GM06990 (cell line): ENCODE results near the gene CAPN9.

Experiments used
- DNase-seq: peaks from one replicate; pipeline ENCODE4 v3.0.0-alpha.2; 2011; ENCODE audit not compliant: insufficient read length; ENCODE audit errors: extremely low read depth
- H3K27me3 ChIP-seq: replicated peaks from 2 replicates; pipeline ENCODE4 v1.6.0; 2011; ENCODE audit warnings: low read length; ENCODE audit not compliant: control insufficient read depth, insufficient read depth
- H3K36me3 ChIP-seq: 2 replicates; pipeline ENCODE4 v1.5.1; 2011; ENCODE audit warnings: low read length; ENCODE audit not compliant: control insufficient read depth, insufficient read depth
- H3K4me3 ChIP-seq: replicated peaks from 2 replicates; pipeline ENCODE4 v1.5.1; 2011; ENCODE audit warnings: low read depth, mild to moderate bottlenecking, control low read depth, low read length
- CTCF ChIP-seq: IDR thresholded peaks from 2 replicates; pipeline ENCODE4 v1.5.1; 2011; ENCODE audit warnings: low read length, control low read depth, mild to moderate bottlenecking, inconsistent platforms; ENCODE audit not compliant: insufficient read depth, poor library complexity, severe bottlenecking

CAPN9 gene

GRCh38 chr1:230794431-230794830 lies 47.2 kb downstream of the CAPN9 start:
- no peak for TF ChIP-seq CTCF
- no peak for DNase-seq
- no peaks in the 10 kb centered on the region for H3K36me3 ChIP-seq

GRCh38 chr1:230794871-230795605 lies 47.9 kb downstream of the CAPN9 start:
- TF ChIP-seq CTCF = no peak
- Histone ChIP-seq H3K36me3 (no peaks in the 10 kb centered on the region), H3K4me3 (no peak overlapping the region), H3K27me3 (no peaks in the 10 kb centered on the region; the same call in 1 of the 2 replicates)
- no peak for DNase-seq

More at GRCh38 chr1:230794431-230794830, 47.2 kb downstream of the CAPN9 start:
- Histone ChIP-seq H3K4me3 (no peak overlapping the region), H3K27me3 (no peaks in the 10 kb centered on the region; the same call in 1 of the 2 replicates)

DNA sequence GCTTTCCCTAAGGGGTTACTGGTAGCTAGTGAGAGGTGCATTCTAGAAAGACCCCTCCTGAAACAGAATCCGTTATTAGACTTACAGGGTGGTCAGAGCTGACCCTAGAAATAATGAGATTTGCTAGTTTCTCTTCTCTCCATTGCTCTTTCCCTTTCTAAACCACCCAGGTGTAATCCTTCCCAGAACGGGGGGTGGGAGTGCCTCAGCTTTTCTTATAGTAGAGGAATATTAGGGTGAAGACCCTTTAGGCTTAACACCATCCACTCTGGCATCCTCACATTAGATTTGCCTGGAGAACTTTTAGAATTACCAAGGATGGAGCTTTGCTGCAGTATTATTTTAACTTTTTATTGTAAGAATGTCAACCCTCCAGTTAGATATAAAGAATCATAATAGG lies 49.4 kb downstream of the CAPN9 start:
- DNase-seq = no peak
- TF ChIP-seq CTCF = no peak
- Histone ChIP-seq H3K27me3 (no peaks in the 10 kb centered on the region; the same call in 1 of the 2 replicates), H3K36me3 (no peaks in the 10 kb centered on the region), H3K4me3 (no peak overlapping the region)

DNA sequence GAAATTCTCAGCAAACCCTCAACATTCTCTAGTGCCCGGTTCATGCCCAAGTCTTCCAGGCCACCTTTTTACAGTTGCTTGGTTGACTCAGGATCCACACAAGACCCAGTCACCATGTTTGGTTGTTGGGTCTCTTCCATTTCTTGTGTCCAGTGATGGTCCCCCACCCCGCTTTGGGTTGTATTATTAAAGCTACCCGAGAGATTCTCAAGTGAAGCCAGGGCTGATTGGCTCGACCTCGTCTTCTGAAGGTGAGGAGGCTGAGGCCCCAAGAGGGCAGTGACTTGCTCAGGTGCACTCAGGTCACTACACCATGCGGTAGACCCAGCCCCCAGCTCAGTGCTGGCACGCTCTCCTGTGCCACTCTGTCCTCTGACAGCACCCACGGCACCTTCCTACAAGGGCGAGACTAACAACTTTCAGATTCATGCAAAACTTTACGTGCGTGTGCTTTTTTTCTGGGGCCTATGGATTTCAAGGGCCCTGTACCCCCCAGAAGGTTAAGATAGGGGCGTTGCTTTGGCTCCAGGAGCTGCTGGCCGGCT lies 50.3 kb downstream of the CAPN9 start:
- no peak for TF ChIP-seq CTCF
- no peak overlapping the region for H3K4me3 ChIP-seq
- no peak for DNase-seq
- no peaks in the 10 kb centered on the region for H3K27me3 ChIP-seq
- no peaks in the 10 kb centered on the region for H3K36me3 ChIP-seq

DNA sequence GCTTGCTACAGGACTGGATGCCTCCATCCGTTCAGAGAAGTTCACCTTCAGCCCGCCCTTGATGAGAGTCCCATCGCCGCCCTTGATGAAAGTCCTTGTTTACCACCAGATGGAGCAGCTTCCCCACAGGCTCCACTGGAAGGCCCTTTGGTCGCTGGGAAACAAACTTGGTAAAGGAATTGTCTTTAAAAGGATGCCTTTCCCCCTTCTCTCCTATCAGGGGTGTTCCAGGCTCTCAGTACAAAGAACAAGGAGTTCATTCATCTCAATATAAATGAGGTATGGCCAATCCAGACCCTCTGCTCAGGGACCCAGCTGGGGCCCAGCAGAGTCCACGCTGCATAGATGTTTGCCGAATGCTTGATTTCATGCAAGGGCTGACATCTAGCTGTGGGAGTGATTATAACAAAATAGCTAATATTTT lies 50.8 kb downstream of the CAPN9 start:
- Histone ChIP-seq H3K27me3 (no peaks in the 10 kb centered on the region), H3K4me3 (no peak overlapping the region), H3K36me3 (no peaks in the 10 kb centered on the region)
- no peak for DNase-seq
- peak; percentile 33 for TF ChIP-seq CTCF
